SU-DHL-6 (cell line): ENCODE data around the gene FAM240A.

Source experiments
- H2AFZ ChIP-seq: fragments of 200-600 bp; sonication (generic); 2 replicates; pipeline ENCODE4 v1.6.1; 2014; ENCODE audit warnings: low read depth, mild to moderate bottlenecking, moderate library complexity, mixed read lengths, antibody characterized with exemption, low read length; ENCODE audit not compliant: severe bottlenecking
- H3F3A ChIP-seq: fragments of 200-600 bp; shearing (Covaris generic); 2 replicates; pipeline ENCODE4 v1.6.0; 2016; ENCODE audit warnings: antibody characterized with exemption, mild to moderate bottlenecking; ENCODE audit not compliant: insufficient read depth
- H3K27ac ChIP-seq: fragments of 200-600 bp; sonication (generic); 2 replicates; pipeline ENCODE4 v1.5.1; 2016; ENCODE audit warnings: low read depth, mild to moderate bottlenecking, low read length, moderate library complexity, mixed read lengths
- H3K27me3 ChIP-seq: fragments of 200-600 bp; sonication (generic), shearing (Covaris generic); 2 replicates; pipeline ENCODE4 v1.6.0; 2014; ENCODE audit warnings: mild to moderate bottlenecking, low read length
- H3K36me3 ChIP-seq: fragments of 200-600 bp; sonication (generic); 2 replicates; pipeline ENCODE4 v1.6.1; 2014; ENCODE audit warnings: mild to moderate bottlenecking, low read length, mixed read lengths
- H3K4me2 ChIP-seq: fragments of 300-600, 200-600 bp; shearing (Covaris generic), sonication (generic); 2 replicates; pipeline ENCODE4 v1.6.0; 2014; ENCODE audit warnings: low read length, low read depth, mild to moderate bottlenecking; ENCODE audit not compliant: poor library complexity, severe bottlenecking
- H3K4me3 ChIP-seq: fragments of 200-600 bp; sonication (generic); 2 replicates; pipeline ENCODE4 v1.5.1; 2014; ENCODE audit warnings: antibody characterized with exemption, low read length, mild to moderate bottlenecking, mixed read lengths; ENCODE audit not compliant: insufficient read depth, poor library complexity, severe bottlenecking
- H3K79me2 ChIP-seq: fragments of 200-600 bp; sonication (generic); 2 replicates; pipeline ENCODE4 v1.6.1; 2014; ENCODE audit warnings: mild to moderate bottlenecking, low read length, moderate library complexity; ENCODE audit not compliant: insufficient read depth
- H3K9ac ChIP-seq: fragments of 200-600 bp; sonication (generic); 2 replicates; pipeline ENCODE4 v1.7.0; 2014; ENCODE audit warnings: mild to moderate bottlenecking, low read length
- H3K9me2 ChIP-seq: fragments of 200-600 bp; sonication (generic); replicated peaks from 2 replicates; pipeline ENCODE4 v1.6.1; 2014; ENCODE audit warnings: low read length; ENCODE audit not compliant: insufficient read depth
- H3K9me3 ChIP-seq: fragments of 200-600 bp; sonication (generic); 2 replicates; pipeline ENCODE4 v1.6.1; 2014; ENCODE audit warnings: low read length, mixed read lengths; ENCODE audit not compliant: insufficient read depth
- H4K20me1 ChIP-seq: fragments of 200-600 bp; sonication (generic); 2 replicates; pipeline ENCODE4 v1.6.1; 2014; ENCODE audit warnings: low read depth, mild to moderate bottlenecking, antibody characterized with exemption, low read length, moderate library complexity, mixed read lengths
- EZH2phosphoT487 ChIP-seq: fragments of 200-600 bp; sonication (generic), shearing (Covaris generic); conservative IDR thresholded peaks from 2 replicates; pipeline ENCODE4 v1.6.1; 2018; ENCODE audit warnings: mild to moderate bottlenecking, antibody characterized with exemption, low read length, moderate library complexity, mixed read lengths
- TF ChIP-seq, protein P1 (sequence below): fragments of 200-600 bp; sonication (generic); IDR thresholded peaks from one replicate; pipeline ENCODE4 v1.5.1; 2017; ENCODE audit warnings: antibody characterized with exemption, mild to moderate bottlenecking, low read length, moderate library complexity; ENCODE audit not compliant: insufficient read depth, poor library complexity, severe bottlenecking

The FAM240A gene

DNA sequence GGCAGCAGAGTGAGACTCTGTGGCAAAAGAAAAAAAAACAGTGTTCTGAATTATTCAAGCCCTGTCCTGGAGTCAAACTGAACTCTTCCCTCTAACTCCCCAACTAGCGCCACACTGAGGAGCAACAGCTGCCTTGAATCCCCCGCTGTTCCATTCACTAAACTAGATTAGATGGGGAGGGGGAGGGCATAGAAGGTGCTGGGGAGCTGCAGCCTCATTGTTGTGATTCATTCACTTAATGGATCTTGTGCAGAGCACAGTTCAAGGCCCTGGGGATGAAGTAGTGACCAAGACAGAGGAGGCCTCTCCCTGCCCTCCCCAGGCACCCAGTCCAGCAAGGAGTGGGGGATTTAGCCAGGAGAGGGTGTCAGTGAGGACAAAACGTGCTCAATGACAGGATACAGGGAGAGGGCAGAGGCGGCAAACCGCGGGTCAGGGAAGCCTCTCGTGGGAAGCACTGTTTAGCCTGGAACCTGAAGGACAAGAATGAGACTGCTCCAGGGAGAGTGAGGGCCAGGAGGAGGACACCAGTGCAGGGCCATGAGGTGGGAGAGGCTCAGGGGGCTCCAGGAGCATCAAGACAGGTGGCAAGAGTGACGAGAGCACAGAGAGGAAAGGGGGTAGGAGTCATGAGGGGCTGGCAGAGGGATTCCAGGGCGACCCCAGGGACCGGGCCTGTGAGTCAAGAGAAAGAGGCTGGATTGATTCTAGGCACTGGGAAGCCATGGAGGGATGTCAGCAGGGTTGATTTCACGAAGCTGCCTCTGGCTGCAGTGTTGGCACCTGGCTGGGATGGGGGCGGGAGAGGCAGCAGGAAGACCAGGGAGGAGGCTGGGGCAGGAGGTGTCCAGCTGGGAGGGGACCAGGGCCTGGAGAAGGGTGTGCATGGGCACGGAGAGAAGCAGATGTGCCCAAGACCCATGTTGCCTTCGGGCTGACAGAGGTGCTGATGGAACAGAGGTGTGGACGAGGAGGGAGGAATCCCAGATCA, 49.7 kb downstream of the FAM240A start:
- Histone ChIP-seq H3K9me3 (no peaks in the 10 kb centered on the region), H2AFZ (no peak overlapping the region), H3K27ac (no peak overlapping the region), H3F3A (no peaks in the 10 kb centered on the region), H3K79me2 (no peaks in the 10 kb centered on the region), H3K4me2 (no peak overlapping the region), H3K4me3 (no peak overlapping the region), H3K9me2 (no peaks in the 10 kb centered on the region), H3K36me3 (no peaks in the 10 kb centered on the region), H3K27me3 (no peaks in the 10 kb centered on the region), H3K9ac (no peak overlapping the region), H4K20me1 (no peaks in the 10 kb centered on the region)
- TF ChIP-seq, protein P1, sequence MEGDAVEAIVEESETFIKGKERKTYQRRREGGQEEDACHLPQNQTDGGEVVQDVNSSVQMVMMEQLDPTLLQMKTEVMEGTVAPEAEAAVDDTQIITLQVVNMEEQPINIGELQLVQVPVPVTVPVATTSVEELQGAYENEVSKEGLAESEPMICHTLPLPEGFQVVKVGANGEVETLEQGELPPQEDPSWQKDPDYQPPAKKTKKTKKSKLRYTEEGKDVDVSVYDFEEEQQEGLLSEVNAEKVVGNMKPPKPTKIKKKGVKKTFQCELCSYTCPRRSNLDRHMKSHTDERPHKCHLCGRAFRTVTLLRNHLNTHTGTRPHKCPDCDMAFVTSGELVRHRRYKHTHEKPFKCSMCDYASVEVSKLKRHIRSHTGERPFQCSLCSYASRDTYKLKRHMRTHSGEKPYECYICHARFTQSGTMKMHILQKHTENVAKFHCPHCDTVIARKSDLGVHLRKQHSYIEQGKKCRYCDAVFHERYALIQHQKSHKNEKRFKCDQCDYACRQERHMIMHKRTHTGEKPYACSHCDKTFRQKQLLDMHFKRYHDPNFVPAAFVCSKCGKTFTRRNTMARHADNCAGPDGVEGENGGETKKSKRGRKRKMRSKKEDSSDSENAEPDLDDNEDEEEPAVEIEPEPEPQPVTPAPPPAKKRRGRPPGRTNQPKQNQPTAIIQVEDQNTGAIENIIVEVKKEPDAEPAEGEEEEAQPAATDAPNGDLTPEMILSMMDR = no peak
- no peak for TF ChIP-seq EZH2phosphoT487

DNA sequence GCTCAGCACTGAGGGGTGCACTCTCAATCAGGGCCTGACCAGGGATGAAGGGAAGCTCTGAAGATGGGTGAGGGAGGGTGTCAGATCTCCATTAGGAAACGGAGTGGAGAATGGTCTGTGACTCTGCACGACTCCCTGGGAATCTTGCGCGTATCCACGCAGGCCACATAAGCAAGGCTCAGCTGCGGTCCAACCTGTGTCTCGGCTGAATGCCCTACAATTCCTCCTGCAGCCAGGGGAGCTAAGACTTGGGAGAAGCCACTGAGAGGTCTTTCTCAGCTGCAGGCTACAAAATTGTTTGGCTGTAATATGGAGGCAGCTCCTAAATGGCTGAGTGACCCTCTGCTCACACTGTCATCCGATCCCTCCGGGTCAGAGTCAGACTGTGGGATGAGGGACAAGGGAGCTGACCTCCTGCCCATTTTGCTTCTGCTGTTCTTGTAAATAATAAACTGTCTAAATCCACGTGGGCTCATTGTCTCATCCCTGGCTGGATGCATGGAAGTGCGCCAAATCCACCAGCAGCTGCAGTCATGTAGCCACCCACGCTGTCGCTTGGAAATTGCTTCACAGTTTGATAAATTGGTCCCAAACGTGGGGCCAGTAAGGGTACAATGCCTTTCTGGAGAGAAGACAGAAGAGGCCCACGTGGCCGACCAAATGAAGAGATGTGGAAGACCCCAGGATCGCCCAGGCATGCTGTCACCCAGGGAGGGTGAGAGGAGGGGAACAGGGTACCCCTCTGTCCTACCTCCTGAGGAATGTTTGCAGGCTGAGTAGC, 50.6 kb downstream of the FAM240A start:
- Histone ChIP-seq H3K4me2 (no peak overlapping the region), H3K9me3 (no peaks in the 10 kb centered on the region), H3F3A (no peaks in the 10 kb centered on the region), H3K9me2 (no peaks in the 10 kb centered on the region), H4K20me1 (no peaks in the 10 kb centered on the region), H3K27ac (no peak overlapping the region), H3K79me2 (no peaks in the 10 kb centered on the region), H3K36me3 (no peaks in the 10 kb centered on the region), H2AFZ (no peak overlapping the region), H3K4me3 (no peak overlapping the region), H3K9ac (no peak overlapping the region), H3K27me3 (no peaks in the 10 kb centered on the region)
- TF ChIP-seq EZH2phosphoT487 = no peak
- TF ChIP-seq, protein P1 = no peak

DNA sequence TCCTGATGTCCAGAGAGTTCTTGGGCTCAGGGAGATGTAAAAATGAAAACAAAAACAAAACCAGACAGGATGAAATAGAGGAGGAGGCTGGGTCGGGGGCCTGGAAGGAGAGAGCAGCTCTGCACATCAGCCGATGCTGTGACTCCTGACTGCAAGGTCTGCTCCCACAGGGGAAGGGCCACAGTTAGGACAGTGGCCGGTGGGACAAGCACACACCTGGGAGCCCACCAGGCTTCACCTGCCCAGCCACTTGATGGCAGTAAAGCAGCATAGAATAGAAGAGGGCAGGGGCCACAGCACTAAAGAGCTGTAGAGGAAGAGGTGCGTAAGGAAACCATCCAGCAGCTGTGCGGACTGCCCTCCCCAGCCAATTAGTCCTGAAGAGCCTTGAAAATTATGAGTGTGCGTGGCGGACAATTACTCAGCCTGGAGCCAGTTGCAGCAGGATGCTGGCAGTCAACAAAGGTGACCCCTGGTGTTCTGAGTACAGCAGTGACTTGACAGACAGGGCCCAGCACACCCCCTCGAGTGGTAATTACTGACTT, 51.3 kb downstream of the FAM240A start:
- no peak overlapping the region for H3K4me2 ChIP-seq
- no peak for TF ChIP-seq EZH2phosphoT487
- TF ChIP-seq, protein P1 = no peak
- no peaks in the 10 kb centered on the region for H4K20me1 ChIP-seq
- H3K9me3 ChIP-seq = no peaks in the 10 kb centered on the region
- no peak overlapping the region for H3K9ac ChIP-seq
- H3K27me3 ChIP-seq = no peaks in the 10 kb centered on the region
- H3K27ac ChIP-seq = no peak overlapping the region
- H3F3A ChIP-seq = no peaks in the 10 kb centered on the region
- no peaks in the 10 kb centered on the region for H3K36me3 ChIP-seq
- H2AFZ ChIP-seq = no peak overlapping the region
- H3K9me2 ChIP-seq = no peaks in the 10 kb centered on the region
- H3K4me3 ChIP-seq = no peak overlapping the region
- H3K79me2 ChIP-seq = no peaks in the 10 kb centered on the region
